Thymus (tissue), 14 donors: ENCODE data around the gene ZBTB8B. TPM values are rescaled to one million over a fixed set of nuclear protein-coding genes. Genes with fewer than 3 reads are reported as not detected.
"Not testable (repeated sequence)": the region's sequence is repeated elsewhere in the genome, so short reads cannot be mapped to it uniquely, and the experiment has no call there.

Experiments
- DNase-seq, 9 donors: peaks; one replicate each; pipeline ENCODE4 v3.0.0-alpha.2; 2013; ENCODE audit warnings: low spot score in 9 of 9, low read depth in 6 of 9, missing footprints in 1 of 9
- H3K27ac ChIP-seq, 2 donors: one replicate each; pipeline ENCODE4 v1.5.1; 2013; ENCODE audit warnings: control low read depth in 1 of 2, low read depth in 1 of 2, low read length in 1 of 2, mild to moderate bottlenecking in 1 of 2, moderate library complexity in 1 of 2
- H3K27me3 ChIP-seq, 2 donors: one replicate each; pipeline ENCODE4 v1.5.1; 2013; ENCODE audit warnings: low read length in 1 of 2; ENCODE audit not compliant: control insufficient read depth in 2 of 2, insufficient read depth in 1 of 2
- H3K36me3 ChIP-seq, 2 donors: one replicate each; pipeline ENCODE4 v1.5.1; 2013; ENCODE audit warnings: low read length in 1 of 2, mild to moderate bottlenecking in 1 of 2, moderate library complexity in 1 of 2; ENCODE audit not compliant: control insufficient read depth in 2 of 2, insufficient read depth in 2 of 2
- H3K4me1 ChIP-seq, 2 donors: one replicate each; pipeline ENCODE4 v1.5.1; 2013; ENCODE audit warnings: low read length in 2 of 2; ENCODE audit not compliant: control insufficient read depth in 2 of 2, insufficient read depth in 2 of 2
- H3K4me3 ChIP-seq, 2 donors: one replicate each; pipeline ENCODE4 v1.5.1; 2013; ENCODE audit warnings: low read length in 2 of 2, control low read depth in 1 of 2, mild to moderate bottlenecking in 1 of 2
- H3K9me3 ChIP-seq, 2 donors: one replicate each; pipeline ENCODE4 v1.5.1; 2013; ENCODE audit warnings: low read length in 1 of 2, mild to moderate bottlenecking in 1 of 2; ENCODE audit not compliant: control insufficient read depth in 2 of 2, insufficient read depth in 1 of 2
- WGBS: extraction: QIAGEN DNeasy Blood & Tissue Kit; methylation state at CpG from one replicate; pipeline ENCODE4 v1.1.7; 2013; 5-methylcytosine and 5-hydroxymethylcytosine counted together
- long read RNA-seq, 10 donors: transcript quantifications; one replicate each; lab custom pipeline, GENCODE V29; 2026
- polyA plus RNA-seq: library from polyadenylated mRNA; stranded (reverse); fragments of 200-250 nt; gene quantifications from one replicate; pipeline ENCODE4 v1.2.3, GENCODE V29; 2013
- total RNA-seq: library from RNA; stranded (reverse); fragments of 120-200 nt; gene quantifications from one replicate; pipeline ENCODE4 v1.2.4, GENCODE V29; 2013
- donor health status: healthy.

The ZBTB8B gene
- 0.05 TPM for total RNA-seq
- polyA plus RNA-seq, result 0.05 TPM
- long read RNA-seq, donor 1, result 0 reads
- long read RNA-seq, donor 2, result 0 reads
- long read RNA-seq, donor 3, result 0 reads
- long read RNA-seq, donor 4, result 0 reads
- long read RNA-seq, donor 5, result 0 reads
- long read RNA-seq, donor 6, result 0 reads
- long read RNA-seq, donor 7, result 0 reads
- long read RNA-seq, donor 8, result 0 reads
- long read RNA-seq, donor 9, result 0 reads
- long read RNA-seq, donor 10, result 0 reads

- WGBS, result 2% methylated on average over 66 of the region's 66 CpGs
- peak within 1 kb of the TSS; percentile 2 to 21 for H3K4me3 ChIP-seq
- no peaks in the 10 kb centered on the region for H3K36me3 ChIP-seq
- H3K27ac ChIP-seq, result no peak within 1 kb of the TSS
- peak in 2 of 9 donors; percentile 4 to 16 for DNase-seq
- H3K4me1 ChIP-seq, result peaks cover 0 to 9% of the 10 kb centered on the region in 2 donors
- H3K27me3 ChIP-seq, result peaks cover 38 to 74% of the 10 kb centered on the region in 2 donors
- H3K9me3 ChIP-seq, result peaks cover 0 to 6% of the 10 kb centered on the region in 2 donors
These were observed at the start of gene ZBTB8B for GRCh38 chr1:32464716-32465577. Gene ZBTB8B, plus strand, starts transcription at chr1:32465072. Its CDS starts 5,553 bp downstream, at chr1:32470625.

DNA sequence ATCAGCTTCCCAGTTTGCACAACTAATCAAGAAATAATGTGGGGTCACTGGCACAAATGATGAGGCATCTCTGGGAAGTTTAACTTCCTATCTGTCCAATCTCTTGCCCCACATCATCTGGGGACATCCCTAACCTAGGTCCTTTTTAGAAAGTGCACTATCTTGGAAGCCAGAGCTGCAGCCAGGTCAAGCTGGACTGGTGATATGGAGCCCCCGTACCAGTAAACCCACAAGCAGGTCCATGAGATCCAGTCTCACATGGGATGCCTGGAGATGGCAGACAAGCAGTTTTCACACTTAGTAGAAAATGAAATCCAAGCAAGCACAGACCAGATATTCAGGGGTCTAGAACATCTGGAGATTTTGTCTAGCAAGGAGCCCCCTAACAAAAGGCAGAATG lies 43.1 kb upstream of the ZBTB8B start:
- Histone ChIP-seq H3K9me3 (no peaks in the 10 kb centered on the region), H3K36me3 (no peaks in the 10 kb centered on the region), H3K4me3 (no peak overlapping the region), H3K27me3 (peaks cover 7 to 33% of the 10 kb centered on the region in 2 donors), H3K27ac (no peak overlapping the region), H3K4me1 (no peaks in the 10 kb centered on the region)
- WGBS, result 98% methylated on average over 1 of the region's 1 CpG
- no peak for DNase-seq

GRCh38 chr1:32426489-32427255 lies 38.2 kb upstream of the ZBTB8B start:
- Histone ChIP-seq H3K27ac (no peak overlapping the region), H3K36me3 (no peaks in the 10 kb centered on the region), H3K4me1 (no peaks in the 10 kb centered on the region), H3K27me3 (peaks cover 17 to 66% of the 10 kb centered on the region in 2 donors), H3K4me3 (no peak overlapping the region), H3K9me3 (no peaks in the 10 kb centered on the region)
- WGBS, result 15% methylated on average over 36 of the region's 36 CpGs
- no peak for DNase-seq

DNA sequence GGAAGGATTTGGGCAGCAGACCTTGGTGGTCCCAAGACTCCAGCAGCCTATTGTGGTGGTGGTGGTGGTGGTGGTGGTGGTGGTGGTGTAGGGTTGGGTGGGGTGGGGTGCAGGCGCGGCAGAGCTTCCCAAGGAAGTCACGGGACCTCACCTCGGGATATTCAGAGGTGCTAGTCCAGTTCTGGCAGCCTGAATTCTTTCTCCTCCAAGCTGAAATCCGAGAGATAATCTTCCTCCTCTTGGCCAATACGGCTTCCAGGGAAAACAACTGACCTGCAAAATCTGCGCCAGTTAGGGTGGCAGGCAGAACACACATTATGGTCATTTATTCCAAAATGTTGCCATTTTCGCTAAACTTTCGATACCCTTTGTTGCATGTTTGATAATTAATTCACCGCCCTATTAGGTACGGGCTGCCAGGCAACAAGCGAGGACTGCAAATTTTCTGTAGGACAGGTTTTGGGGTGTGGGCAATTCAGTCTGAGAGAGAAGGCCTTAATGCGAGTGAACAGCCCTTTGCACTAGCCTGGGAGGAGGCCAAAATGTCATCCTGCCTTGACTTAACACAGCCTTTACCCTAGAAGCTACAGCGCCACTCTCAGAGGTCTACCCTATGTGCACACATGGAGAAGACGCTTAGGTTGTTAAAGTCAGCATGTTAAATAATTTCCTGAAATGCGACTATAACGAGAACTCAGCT lies 37.5 kb upstream of the ZBTB8B start:
- no peaks in the 10 kb centered on the region for H3K4me1 ChIP-seq
- no peaks in the 10 kb centered on the region for H3K36me3 ChIP-seq
- H3K27ac ChIP-seq, result no peak overlapping the region
- H3K9me3 ChIP-seq, result no peaks in the 10 kb centered on the region
- peaks cover 17 to 66% of the 10 kb centered on the region in 2 donors for H3K27me3 ChIP-seq
- DNase-seq, result no peak
- H3K4me3 ChIP-seq, result no peak overlapping the region
- WGBS, result 86% methylated on average over 17 of the region's 17 CpGs

GRCh38 chr1:32431736-32432400 lies 33.0 kb upstream of the ZBTB8B start:
- peak in 1 of 9 donors; percentile 9 for DNase-seq
- 94% methylated on average over 4 of the region's 4 CpGs for WGBS
- no peak overlapping the region for H3K27ac ChIP-seq

GRCh38 chr1:32438136-32438535 lies 26.7 kb upstream of the ZBTB8B start:
- H3K4me1 ChIP-seq, result no peaks in the 10 kb centered on the region
- H3K4me3 ChIP-seq, result no peak overlapping the region
- WGBS, result 81% methylated on average over 1 of the region's 1 CpG
- no peak for DNase-seq
- no peaks in the 10 kb centered on the region for H3K9me3 ChIP-seq
- no peak overlapping the region for H3K27ac ChIP-seq
- H3K27me3 ChIP-seq, result no peaks in the 10 kb centered on the region
- H3K36me3 ChIP-seq, result no peaks in the 10 kb centered on the region

More at GRCh38 chr1:32431736-32432400, 33.0 kb upstream of the ZBTB8B start:
- Histone ChIP-seq H3K27me3 (peaks cover 9 to 32% of the 10 kb centered on the region in 2 donors), H3K36me3 (no peaks in the 10 kb centered on the region), H3K9me3 (no peaks in the 10 kb centered on the region), H3K4me1 (no peaks in the 10 kb centered on the region), H3K4me3 (no peak overlapping the region)

GRCh38 chr1:32438777-32439176 lies 26.1 kb upstream of the ZBTB8B start:
- H3K4me1 ChIP-seq, H3K4me3 ChIP-seq, H3K27ac ChIP-seq, H3K36me3 ChIP-seq, H3K27me3 ChIP-seq, DNase-seq, H3K9me3 ChIP-seq: not testable (repeated sequence)
- 86% methylated on average over 4 of the region's 4 CpGs for WGBS

- not testable (repeated sequence) for H3K9me3 ChIP-seq, DNase-seq, H3K27me3 ChIP-seq, H3K36me3 ChIP-seq, H3K4me1 ChIP-seq, H3K4me3 ChIP-seq, H3K27ac ChIP-seq
- 96% methylated on average over 10 of the region's 10 CpGs for WGBS
These were observed 23.4 kb upstream of the ZBTB8B start for GRCh38 chr1:32441467-32441866.
